ENCODE measurements around the gene SCARB1. TPM values are rescaled to one million over a fixed set of nuclear protein-coding genes. Genes with fewer than 3 reads are reported as not detected.

The SCARB1 gene
- total RNA-seq, 2 experiments from 2014 or later = 12.6 to 17.2 TPM

GRCh38 chr12:124824195-124824594 lies 39.5 kb downstream of the SCARB1 start:
- ATAC-seq = no peak
- Mint-ChIP-seq H3K27ac (no peak overlapping the region), H3K4me3 (no peak overlapping the region), H3K9me3 (ENCODE audit: low read depth) (no peaks in the 10 kb centered on the region), H3K27me3 (no peaks in the 10 kb centered on the region), H3K36me3 (no peaks in the 10 kb centered on the region), H3K4me1 (peaks cover 8% of the 10 kb centered on the region)
- CTCF ChIA-PET = no interaction called here
- DNase-seq = no peak

GRCh38 chr12:124823272-124823970 lies 40.2 kb downstream of the SCARB1 start:
- Mint-ChIP-seq H3K27me3 (no peaks in the 10 kb centered on the region), H3K9me3 (ENCODE audit: low read depth) (no peaks in the 10 kb centered on the region), H3K36me3 (no peaks in the 10 kb centered on the region), H3K4me3 (no peak overlapping the region), H3K27ac (no peak overlapping the region), H3K4me1 (peaks cover 6% of the 10 kb centered on the region)
- DNase-seq (no peak), ATAC-seq (no peak)
- CTCF ChIA-PET = no interaction called here

GRCh38 chr12:124822218-124822617 lies 41.4 kb downstream of the SCARB1 start:
- H3K4me3 Mint-ChIP-seq = no peak overlapping the region
- H3K36me3 Mint-ChIP-seq = no peaks in the 10 kb centered on the region
- CTCF ChIA-PET = no interaction called here
- H3K9me3 Mint-ChIP-seq (ENCODE audit: low read depth) = no peaks in the 10 kb centered on the region
- DNase-seq = no peak
- no peak overlapping the region for H3K27ac Mint-ChIP-seq
- no peak for ATAC-seq
- no peaks in the 10 kb centered on the region for H3K27me3 Mint-ChIP-seq
- no peaks in the 10 kb centered on the region for H3K4me1 Mint-ChIP-seq

GRCh38 chr12:124821252-124822200 lies 42.1 kb downstream of the SCARB1 start:
- no peak overlapping the region for H3K4me3 Mint-ChIP-seq
- no peaks in the 10 kb centered on the region for H3K4me1 Mint-ChIP-seq
- ATAC-seq (no peak), DNase-seq (no peak)
- no peaks in the 10 kb centered on the region for H3K36me3 Mint-ChIP-seq
- H3K27ac Mint-ChIP-seq = no peak overlapping the region
- H3K9me3 Mint-ChIP-seq (ENCODE audit: low read depth) = no peaks in the 10 kb centered on the region
- no peaks in the 10 kb centered on the region for H3K27me3 Mint-ChIP-seq
- CTCF ChIA-PET = no interaction called here

- no peak overlapping the region for H3K27ac Mint-ChIP-seq
- no peaks in the 10 kb centered on the region for H3K27me3 Mint-ChIP-seq
- CTCF ChIA-PET = no interaction called here
- H3K4me1 Mint-ChIP-seq = no peaks in the 10 kb centered on the region
- H3K9me3 Mint-ChIP-seq (ENCODE audit: low read depth) = no peaks in the 10 kb centered on the region
- peaks cover under 1% of the 10 kb centered on the region for H3K36me3 Mint-ChIP-seq
- no peak overlapping the region for H3K4me3 Mint-ChIP-seq
- no peak for DNase-seq
- no peak for ATAC-seq
Observed at GRCh38 chr12:124820199-124820598, 43.5 kb downstream of the SCARB1 start.

GRCh38 chr12:124819525-124819924 lies 44.1 kb downstream of the SCARB1 start:
- no peaks in the 10 kb centered on the region for H3K27me3 Mint-ChIP-seq
- ATAC-seq = no peak
- CTCF ChIA-PET = no interaction called here

GRCh38 chr12:124819080-124819479 lies 44.6 kb downstream of the SCARB1 start:
- Mint-ChIP-seq H3K27me3 (no peaks in the 10 kb centered on the region), H3K9me3 (ENCODE audit: low read depth) (no peaks in the 10 kb centered on the region), H3K4me3 (no peak overlapping the region), H3K36me3 (peaks cover 6% of the 10 kb centered on the region), H3K27ac (no peak overlapping the region), H3K4me1 (no peaks in the 10 kb centered on the region)
- ATAC-seq = no peak
- CTCF ChIA-PET = no interaction called here
- no peak for DNase-seq

More at GRCh38 chr12:124819525-124819924, 44.1 kb downstream of the SCARB1 start:
- H3K36me3 Mint-ChIP-seq = peaks cover 4% of the 10 kb centered on the region
- H3K27ac Mint-ChIP-seq = no peak overlapping the region
- H3K9me3 Mint-ChIP-seq (ENCODE audit: low read depth) = no peaks in the 10 kb centered on the region
- no peaks in the 10 kb centered on the region for H3K4me1 Mint-ChIP-seq
- no peak for DNase-seq
- H3K4me3 Mint-ChIP-seq = no peak overlapping the region

GRCh38 chr12:124817076-124818000 lies 46.3 kb downstream of the SCARB1 start:
- Mint-ChIP-seq H3K27ac (no peak overlapping the region), H3K4me3 (no peak overlapping the region), H3K27me3 (no peaks in the 10 kb centered on the region), H3K4me1 (no peaks in the 10 kb centered on the region), H3K36me3 (peaks cover 18% of the 10 kb centered on the region), H3K9me3 (ENCODE audit: low read depth) (no peaks in the 10 kb centered on the region)
- DNase-seq (no peak), ATAC-seq (no peak)
- CTCF ChIA-PET = no interaction called here

GRCh38 chr12:124816295-124816854 lies 47.3 kb downstream of the SCARB1 start:
- Mint-ChIP-seq H3K4me1 (no peaks in the 10 kb centered on the region), H3K9me3 (ENCODE audit: low read depth) (no peaks in the 10 kb centered on the region), H3K4me3 (no peak overlapping the region), H3K27ac (no peak overlapping the region), H3K27me3 (no peaks in the 10 kb centered on the region), H3K36me3 (peaks cover 18% of the 10 kb centered on the region)
- no peak for ATAC-seq
- CTCF ChIA-PET = interaction anchor here (1.4 kb wide), 1 partner anchor 12 kb away, joined by 3 read pairs; no protein-coding TSS in a partner anchor
- no peak for DNase-seq

- Mint-ChIP-seq H3K4me3 (no peak overlapping the region), H3K27ac (no peak overlapping the region), H3K4me1 (no peaks in the 10 kb centered on the region), H3K36me3 (peaks cover 18% of the 10 kb centered on the region), H3K9me3 (ENCODE audit: low read depth) (no peaks in the 10 kb centered on the region), H3K27me3 (no peaks in the 10 kb centered on the region)
- CTCF ChIA-PET = interaction anchor here (1.4 kb wide), 1 partner anchor 13 kb away, joined by 3 read pairs; no protein-coding TSS in a partner anchor
- ATAC-seq = no peak
- DNase-seq = no peak
Observed at GRCh38 chr12:124814741-124815613, 48.7 kb downstream of the SCARB1 start.

- no peak for DNase-seq
- H3K9me3 Mint-ChIP-seq (ENCODE audit: low read depth) = no peaks in the 10 kb centered on the region
- ATAC-seq = no peak
- H3K4me1 Mint-ChIP-seq = no peaks in the 10 kb centered on the region
- H3K4me3 Mint-ChIP-seq = no peak overlapping the region
- peaks cover 18% of the 10 kb centered on the region for H3K36me3 Mint-ChIP-seq
- no peak overlapping the region for H3K27ac Mint-ChIP-seq
- H3K27me3 Mint-ChIP-seq = no peaks in the 10 kb centered on the region
- CTCF ChIA-PET = no interaction called here
Observed at GRCh38 chr12:124813782-124814181, 49.9 kb downstream of the SCARB1 start.

- CTCF ChIA-PET = no interaction called here
- no peaks in the 10 kb centered on the region for H3K27me3 Mint-ChIP-seq
- H3K4me3 Mint-ChIP-seq = no peak overlapping the region
- ATAC-seq (no peak), DNase-seq (no peak)
- H3K4me1 Mint-ChIP-seq = no peaks in the 10 kb centered on the region
- H3K27ac Mint-ChIP-seq = no peak overlapping the region
- H3K36me3 Mint-ChIP-seq = peaks cover 18% of the 10 kb centered on the region
- H3K9me3 Mint-ChIP-seq (ENCODE audit: low read depth) = no peaks in the 10 kb centered on the region
Observed at GRCh38 chr12:124812979-124813378, 50.7 kb downstream of the SCARB1 start.
